NT2/D1 (cell line): ENCODE measurements around the gene ASPDH.
A peak's percentile ranks its signal among the peaks of the same experiment; 100 is the strongest.

Experiments used
- DNase-seq: peaks from one replicate; pipeline ENCODE4 v3.0.0-alpha.2; 2011; ENCODE audit warnings: low read depth, low spot score
- H3K27me3 ChIP-seq: 2 replicates; pipeline ENCODE4 v1.6.0; 2011; ENCODE audit warnings: mild to moderate bottlenecking; ENCODE audit not compliant: insufficient read length, insufficient read depth
- H3K36me3 ChIP-seq: 2 replicates; pipeline ENCODE4 v1.6.1; 2011; ENCODE audit warnings: mild to moderate bottlenecking, low read length, mixed read lengths; ENCODE audit not compliant: insufficient read depth, insufficient read length
- H3K4me1 ChIP-seq: 2 replicates; pipeline ENCODE4 v1.5.1; 2011; ENCODE audit not compliant: insufficient read depth, insufficient read length
- H3K4me3 ChIP-seq: 2 replicates; pipeline ENCODE4 v1.5.1; 2011; ENCODE audit warnings: low read depth; ENCODE audit not compliant: insufficient read length
- H3K9ac ChIP-seq: 2 replicates; pipeline ENCODE4 v1.6.0; 2011; ENCODE audit warnings: low read depth; ENCODE audit not compliant: insufficient read length
- H3K9me3 ChIP-seq: 2 replicates; pipeline ENCODE4 v1.5.1; 2011; ENCODE audit warnings: mild to moderate bottlenecking, low read length; ENCODE audit not compliant: insufficient read depth
- SUZ12 ChIP-seq: IDR thresholded peaks from 2 replicates; pipeline ENCODE4 v1.6.1; 2011; ENCODE audit not compliant: insufficient read length, insufficient read depth; ENCODE audit errors: extremely low read depth
- YY1 ChIP-seq: IDR thresholded peaks from 2 replicates; pipeline ENCODE4 v1.6.1; 2011; ENCODE audit not compliant: insufficient read length, insufficient read depth
- ZNF274 ChIP-seq: IDR thresholded peaks from 2 replicates; pipeline ENCODE4 v1.6.1; 2011; ENCODE audit warnings: mild to moderate bottlenecking, low read depth, low read length

Gene ASPDH

DNA sequence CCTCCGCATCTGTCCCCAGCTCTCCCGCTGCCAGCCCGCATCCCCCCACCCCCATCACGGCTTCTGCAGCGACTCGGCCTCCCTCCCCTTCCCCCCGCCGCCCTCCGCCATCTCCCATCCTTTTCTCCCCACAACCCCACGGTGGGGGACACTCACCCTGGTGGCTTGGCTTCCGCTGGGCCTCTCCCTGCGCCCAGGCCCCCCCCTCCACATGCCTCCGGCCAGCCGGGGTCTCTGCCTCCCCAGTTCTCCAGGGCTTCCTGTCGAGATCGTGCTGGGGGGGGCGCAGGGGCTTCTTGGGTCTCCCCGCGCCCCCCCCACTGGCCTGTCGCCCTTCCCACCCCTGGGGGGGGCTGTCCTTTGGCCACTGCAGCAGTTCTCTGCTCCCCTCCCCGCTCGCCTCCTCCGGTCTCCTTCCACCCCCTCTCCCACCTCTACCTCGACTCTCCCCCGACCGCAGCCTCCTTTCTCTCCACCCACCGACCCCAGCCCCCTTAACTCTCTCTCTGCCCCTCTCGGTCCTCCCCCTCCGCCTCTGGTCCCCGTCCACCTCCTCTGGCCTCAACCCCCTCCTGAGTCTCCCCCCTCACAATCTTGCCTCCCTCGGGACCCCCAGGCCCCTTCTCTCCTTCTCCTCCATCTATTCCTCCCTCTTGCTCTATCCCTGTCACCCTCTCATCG, 37.5 kb upstream of the ASPDH start:
- peaks cover 16% of the 10 kb centered on the region for H3K4me1 ChIP-seq
- no peaks in the 10 kb centered on the region for H3K9me3 ChIP-seq
- DNase-seq: no peak
- H3K27me3 ChIP-seq: peaks cover 9% of the 10 kb centered on the region
- peak overlapping the region; percentile 72 for H3K9ac ChIP-seq
- H3K36me3 ChIP-seq: peaks cover 11% of the 10 kb centered on the region
- TF ChIP-seq YY1: no peak
- no peak for TF ChIP-seq ZNF274
- no peak for TF ChIP-seq SUZ12
- H3K4me3 ChIP-seq: peak overlapping the region; percentile 51

GRCh38 chr19:50550594-50550966, 36.9 kb upstream of the ASPDH start:
- TF ChIP-seq ZNF274 (no peak), YY1 (no peak), SUZ12 (no peak)
- Histone ChIP-seq H3K4me3 (peak overlapping the region; percentile 51), H3K36me3 (peaks cover 11% of the 10 kb centered on the region), H3K9me3 (no peaks in the 10 kb centered on the region), H3K4me1 (peaks cover 14% of the 10 kb centered on the region), H3K9ac (peak overlapping the region; percentile 61), H3K27me3 (peaks cover 9% of the 10 kb centered on the region)
- DNase-seq: no peak

GRCh38 chr19:50549927-50550593, 36.3 kb upstream of the ASPDH start:
- H3K27me3 ChIP-seq: peaks cover 9% of the 10 kb centered on the region
- no peak overlapping the region for H3K4me3 ChIP-seq
- peaks cover 11% of the 10 kb centered on the region for H3K36me3 ChIP-seq
- H3K9me3 ChIP-seq: no peaks in the 10 kb centered on the region
- no peak for TF ChIP-seq ZNF274
- no peak for TF ChIP-seq YY1
- TF ChIP-seq SUZ12: no peak
- H3K4me1 ChIP-seq: peaks cover 11% of the 10 kb centered on the region
- peak overlapping the region; percentile 44 for H3K9ac ChIP-seq
- DNase-seq: no peak

DNA sequence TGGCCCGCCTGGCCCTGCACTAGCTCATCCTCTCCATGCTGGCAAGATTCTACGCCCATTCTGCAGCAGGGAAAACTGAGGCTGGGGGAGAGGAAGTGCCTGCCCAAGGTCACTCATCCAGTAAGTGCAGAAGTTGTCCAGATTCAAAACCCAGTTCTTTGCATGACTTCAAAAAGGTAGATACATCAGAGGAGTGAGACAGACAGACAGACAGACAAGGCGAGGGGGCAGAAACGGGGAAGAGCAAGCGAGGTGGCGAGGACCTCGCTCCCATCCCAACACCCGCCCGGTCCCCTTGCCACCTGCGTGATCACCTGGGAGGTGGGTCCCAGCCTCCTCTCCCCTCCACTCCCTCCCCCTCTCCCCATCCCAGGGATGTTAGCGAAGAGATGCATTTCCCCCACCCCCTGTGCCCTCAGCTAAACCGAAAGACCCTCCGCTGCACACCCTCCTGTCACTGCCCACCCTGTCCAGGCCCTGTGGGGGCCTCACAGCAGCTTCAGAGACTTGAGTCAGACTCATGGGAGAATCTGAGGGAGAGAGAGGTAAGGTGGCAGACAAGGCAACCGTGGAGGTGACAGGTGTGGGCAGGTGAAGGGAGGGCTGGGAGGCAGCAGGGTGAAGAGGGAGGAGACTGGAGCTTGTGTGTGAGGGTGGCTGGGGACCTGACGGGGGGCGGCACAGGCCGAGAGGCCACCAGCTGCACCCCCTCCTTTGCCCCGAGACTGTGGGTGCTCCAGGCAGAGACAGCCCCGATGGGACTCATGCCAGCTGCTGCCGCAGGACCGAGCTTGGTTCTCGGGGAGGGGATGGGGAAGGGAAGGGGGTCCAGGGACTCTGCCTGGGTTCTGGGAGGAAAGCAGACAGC, 35.6 kb upstream of the ASPDH start:
- Histone ChIP-seq H3K4me1 (peaks cover 7% of the 10 kb centered on the region), H3K4me3 (no peak overlapping the region), H3K27me3 (peaks cover 9% of the 10 kb centered on the region)

GRCh38 chr19:50548191-50549058, 34.7 kb upstream of the ASPDH start:
- TF ChIP-seq SUZ12: no peak
- no peak for TF ChIP-seq ZNF274
- no peak for TF ChIP-seq YY1

More for the DNA sequence above, 35.6 kb upstream of the ASPDH start:
- Histone ChIP-seq H3K36me3 (peaks cover 11% of the 10 kb centered on the region), H3K9me3 (no peaks in the 10 kb centered on the region), H3K9ac (no peak overlapping the region)
- no peak for TF ChIP-seq SUZ12
- no peak for DNase-seq

DNA sequence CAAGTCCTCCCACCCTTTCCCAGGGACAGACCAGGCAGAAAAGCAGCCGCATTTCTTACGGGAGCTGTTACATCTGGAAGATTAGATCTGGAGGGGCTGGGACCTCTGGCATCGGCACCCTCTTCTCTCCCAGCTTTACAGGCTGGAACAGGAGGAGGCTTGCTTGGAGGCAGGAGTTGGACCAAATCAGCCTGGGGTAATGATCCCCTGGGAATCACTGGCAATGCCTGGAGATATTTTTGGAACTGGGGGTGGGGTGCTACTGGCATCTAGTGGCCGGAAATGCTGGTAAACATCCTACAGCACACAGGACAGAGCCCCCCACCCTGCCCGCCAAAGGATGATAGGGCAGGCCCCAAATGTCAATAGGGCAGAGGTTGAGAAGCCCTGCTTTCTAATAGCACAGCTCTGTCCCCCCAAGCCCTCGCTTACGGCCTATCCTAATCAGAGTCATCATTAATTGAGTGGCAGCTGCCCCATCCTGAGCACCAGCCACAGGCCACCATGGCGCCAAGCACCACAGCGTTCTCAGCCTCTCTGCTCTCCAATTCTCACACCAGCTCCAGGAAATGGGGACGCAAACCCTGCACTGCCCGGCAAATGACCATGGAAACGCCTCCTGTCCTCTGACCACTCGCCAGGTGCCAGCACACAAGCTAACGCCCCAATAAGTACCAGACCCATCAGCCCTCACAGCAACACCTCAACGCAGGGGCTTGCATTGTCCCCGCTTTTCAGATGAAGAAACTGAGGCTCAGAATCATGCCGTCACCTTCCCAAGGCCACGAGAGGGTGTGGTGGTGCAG, 33.9 kb upstream of the ASPDH start:
- DNase-seq: no peak
- Histone ChIP-seq H3K36me3 (peaks cover 11% of the 10 kb centered on the region), H3K27me3 (peaks cover 6% of the 10 kb centered on the region), H3K4me1 (peaks cover 10% of the 10 kb centered on the region), H3K9me3 (no peaks in the 10 kb centered on the region), H3K9ac (no peak overlapping the region), H3K4me3 (no peak overlapping the region)
- no peak for TF ChIP-seq YY1
- no peak for TF ChIP-seq SUZ12
- TF ChIP-seq ZNF274: no peak

More at GRCh38 chr19:50548191-50549058, 34.7 kb upstream of the ASPDH start:
- peaks cover 9% of the 10 kb centered on the region for H3K27me3 ChIP-seq
- peaks cover 11% of the 10 kb centered on the region for H3K36me3 ChIP-seq
- peaks cover 6% of the 10 kb centered on the region for H3K4me1 ChIP-seq
- no peaks in the 10 kb centered on the region for H3K9me3 ChIP-seq
- no peak overlapping the region for H3K4me3 ChIP-seq
- H3K9ac ChIP-seq: no peak overlapping the region
- DNase-seq: no peak
